Smooth muscle cell (in vitro differentiated cells): ENCODE measurements around the gene FOSL2. TPM values are rescaled to one million over a fixed set of nuclear protein-coding genes. Genes with fewer than 3 reads are reported as not detected.

ENCODE experiments used
- DNase-seq: peaks from one replicate; lab custom pipeline; 2025; ENCODE audit not compliant: unreplicated experiment; lab: John Stamatoyannopoulos, UW
- H2AFZ ChIP-seq: fragments of 200-600 bp; sonication (generic); 2 replicates; pipeline ENCODE4 v1.6.0; 2016; ENCODE audit warnings: antibody characterized with exemption, low read depth, mild to moderate bottlenecking
- H3F3A ChIP-seq: fragments of 200-600 bp; sonication (generic); 2 replicates; pipeline ENCODE4 v1.6.0; 2017; ENCODE audit warnings: antibody characterized with exemption, low read depth
- H3K27ac ChIP-seq: fragments of 200-600 bp; sonication (generic); 2 replicates; pipeline ENCODE4 v1.5.1; 2016; ENCODE audit warnings: low read depth, mild to moderate bottlenecking
- H3K27me3 ChIP-seq: fragments of 200-600 bp; sonication (generic); 2 replicates; pipeline ENCODE4 v1.6.1; 2016; ENCODE audit warnings: low read depth, mild to moderate bottlenecking
- H3K36me3 ChIP-seq: fragments of 200-600 bp; sonication (generic); 2 replicates; pipeline ENCODE4 v1.5.1; 2016; ENCODE audit warnings: low read depth
- H3K4me1 ChIP-seq: fragments of 200-600 bp; sonication (generic); 2 replicates; pipeline ENCODE4 v1.5.1; 2016; ENCODE audit warnings: low read depth
- H3K4me2 ChIP-seq: fragments of 200-600 bp; sonication (generic); 2 replicates; pipeline ENCODE4 v1.6.0; 2016; ENCODE audit warnings: mild to moderate bottlenecking
- H3K4me3 ChIP-seq: fragments of 200-600 bp; sonication (generic); 2 replicates; pipeline ENCODE4 v1.5.1; 2016; ENCODE audit warnings: mild to moderate bottlenecking
- H3K79me2 ChIP-seq: fragments of 200-600 bp; sonication (generic); 2 replicates; pipeline ENCODE4 v1.6.0; 2016; ENCODE audit warnings: low read depth, mild to moderate bottlenecking
- H3K9ac ChIP-seq: fragments of 200-600 bp; sonication (generic); 2 replicates; pipeline ENCODE4 v1.6.0; 2016; ENCODE audit warnings: low read depth
- H3K9me3 ChIP-seq: fragments of 200-600 bp; sonication (generic); replicated peaks from 2 replicates; pipeline ENCODE4 v1.5.1; 2016; ENCODE audit warnings: low read depth
- H4K20me1 ChIP-seq: fragments of 200-600 bp; sonication (generic); 2 replicates; pipeline ENCODE4 v1.6.0; 2016; ENCODE audit warnings: low read depth
- CTCF ChIP-seq: fragments of 200-600 bp; sonication (generic); IDR thresholded peaks from 2 replicates; pipeline ENCODE4 v1.5.1; 2017; ENCODE audit warnings: borderline replicate concordance, mild to moderate bottlenecking, antibody characterized with exemption; ENCODE audit not compliant: insufficient read depth, poor library complexity, severe bottlenecking
- WGBS: methylation state at CpG from one replicate; pipeline ENCODE4 v1.1.7; 2016; ENCODE audit warnings: low lambda C conversion rate; 5-methylcytosine and 5-hydroxymethylcytosine counted together
- polyA plus RNA-seq: library from polyadenylated mRNA; unstranded; fragments of >200 nt; fragmentation: Nextera tagmentation; extraction: Ambion mirVana; gene quantifications from 2 replicates; pipeline ENCODE4 v1.2.1, GENCODE V29; 2016
- total RNA-seq: library from RNA; depleted of rRNA; stranded (reverse); fragments of >200 nt; gene quantifications from 2 replicates; pipeline ENCODE4 v1.2.3, GENCODE V29; 2014

FOSL2 gene
- total and polyA plus RNA-seq, 2 experiments from 2014 or later: 70.8 to 106 TPM

GRCh38 chr2:28360718-28361293 is 31.9 kb upstream of the FOSL2 start:
- WGBS: 71% methylated on average over 12 of the region's 12 CpGs
- H3K27ac ChIP-seq: no peak overlapping the region
- no peaks in the 10 kb centered on the region for H3K9me3 ChIP-seq
- no peaks in the 10 kb centered on the region for H3K27me3 ChIP-seq
- H3K36me3 ChIP-seq: no peaks in the 10 kb centered on the region
- H3K4me2 ChIP-seq: no peak overlapping the region
- H3F3A ChIP-seq: peaks cover 28% of the 10 kb centered on the region
- H2AFZ ChIP-seq: no peak overlapping the region
- DNase-seq: no peak
- no peak for TF ChIP-seq CTCF
- H4K20me1 ChIP-seq: no peaks in the 10 kb centered on the region
- peaks cover 2% of the 10 kb centered on the region for H3K4me1 ChIP-seq
- H3K9ac ChIP-seq: no peak overlapping the region
- H3K4me3 ChIP-seq: no peak overlapping the region
- H3K79me2 ChIP-seq: no peaks in the 10 kb centered on the region

GRCh38 chr2:28361991-28362710 is 30.5 kb upstream of the FOSL2 start:
- H3K79me2 ChIP-seq: no peaks in the 10 kb centered on the region
- H2AFZ ChIP-seq: no peak overlapping the region
- H3F3A ChIP-seq: peaks cover 32% of the 10 kb centered on the region
- DNase-seq: no peak
- H3K4me2 ChIP-seq: no peak overlapping the region
- H4K20me1 ChIP-seq: no peaks in the 10 kb centered on the region
- no peak overlapping the region for H3K4me3 ChIP-seq
- H3K27ac ChIP-seq: no peak overlapping the region
- no peaks in the 10 kb centered on the region for H3K9me3 ChIP-seq
- 76% methylated on average over 12 of the region's 12 CpGs for WGBS
- H3K36me3 ChIP-seq: no peaks in the 10 kb centered on the region
- peaks cover 7% of the 10 kb centered on the region for H3K4me1 ChIP-seq
- TF ChIP-seq CTCF: no peak
- H3K27me3 ChIP-seq: no peaks in the 10 kb centered on the region
- no peak overlapping the region for H3K9ac ChIP-seq

GRCh38 chr2:28362991-28363521 is 29.6 kb upstream of the FOSL2 start:
- TF ChIP-seq CTCF: no peak
- Histone ChIP-seq H2AFZ (no peak overlapping the region), H3K9ac (no peak overlapping the region), H3K4me1 (peaks cover 7% of the 10 kb centered on the region), H3F3A (peaks cover 32% of the 10 kb centered on the region), H4K20me1 (no peaks in the 10 kb centered on the region), H3K9me3 (no peaks in the 10 kb centered on the region), H3K27me3 (no peaks in the 10 kb centered on the region), H3K4me3 (no peak overlapping the region), H3K4me2 (no peak overlapping the region), H3K79me2 (no peaks in the 10 kb centered on the region), H3K36me3 (no peaks in the 10 kb centered on the region), H3K27ac (no peak overlapping the region)
- no peak for DNase-seq
- 60% methylated on average over 15 of the region's 15 CpGs for WGBS
